DMS79 (cell line): ENCODE results near the gene TMPRSS11F.

Experiments
- DNase-seq: peaks from one replicate; lab custom pipeline; 2025; lab: John Stamatoyannopoulos, UW

TMPRSS11F gene

DNA sequence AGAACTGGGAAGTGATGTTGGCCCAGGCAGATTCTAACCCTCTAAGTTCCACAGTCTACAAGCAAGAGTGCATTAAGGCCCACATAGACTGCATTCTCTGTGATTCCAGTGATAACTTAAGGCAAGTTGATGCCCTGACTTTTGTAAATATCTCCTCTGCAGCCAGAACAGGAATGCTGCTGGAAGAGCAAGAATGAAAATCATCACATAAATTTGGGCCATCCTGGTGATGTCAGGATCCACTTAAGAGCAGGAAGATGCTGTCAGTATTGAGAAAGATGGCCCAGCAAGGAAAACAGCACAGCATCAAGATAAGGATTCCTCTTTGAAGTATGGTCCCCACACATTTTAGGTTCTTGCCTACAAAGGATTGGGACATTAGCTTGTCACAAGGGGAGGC lies 52.4 kb downstream of the TMPRSS11F start:
- DNase-seq: no peak

DNA sequence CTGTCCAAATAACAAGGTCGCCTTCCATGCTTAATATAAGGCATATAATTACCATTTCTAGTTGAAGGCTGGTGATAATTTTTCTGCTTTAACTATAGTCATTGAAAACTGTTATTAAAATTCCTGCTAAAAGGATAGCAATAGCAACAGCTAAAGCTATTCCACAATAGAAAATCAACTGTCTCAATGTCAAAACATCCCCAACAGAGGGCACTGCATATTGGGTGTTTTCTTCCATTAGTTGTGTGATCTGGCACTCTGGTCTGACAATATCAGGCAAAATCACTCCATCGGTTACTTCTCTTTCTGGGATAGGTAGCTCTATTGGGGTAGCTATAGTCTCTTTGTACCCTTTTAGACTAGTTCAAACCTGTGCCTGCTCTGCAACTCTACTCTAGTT lies 53.5 kb downstream of the TMPRSS11F start:
- DNase-seq: no peak

DNA sequence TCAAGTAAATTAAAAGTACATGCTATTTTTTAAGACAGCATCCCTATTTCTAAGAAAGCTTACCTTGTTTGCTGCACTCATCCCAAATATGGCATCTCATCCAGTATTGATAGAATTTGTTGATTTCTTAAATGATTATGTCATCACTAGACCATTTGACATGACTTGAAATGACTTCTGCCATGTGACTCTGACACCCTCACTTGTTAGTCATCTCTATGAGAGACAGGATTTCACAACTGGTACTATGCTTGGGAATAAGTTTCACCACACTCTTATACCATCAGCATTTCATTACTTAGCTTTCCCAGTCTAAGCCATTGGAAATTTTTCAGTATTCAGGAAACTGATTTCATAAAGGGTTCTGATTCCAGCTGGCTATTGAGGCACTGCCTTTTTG lies 55.3 kb downstream of the TMPRSS11F start:
- DNase-seq: no peak

GRCh38 chr4:68070302-68070701 lies 59.4 kb downstream of the TMPRSS11F start:
- no peak for DNase-seq

DNA sequence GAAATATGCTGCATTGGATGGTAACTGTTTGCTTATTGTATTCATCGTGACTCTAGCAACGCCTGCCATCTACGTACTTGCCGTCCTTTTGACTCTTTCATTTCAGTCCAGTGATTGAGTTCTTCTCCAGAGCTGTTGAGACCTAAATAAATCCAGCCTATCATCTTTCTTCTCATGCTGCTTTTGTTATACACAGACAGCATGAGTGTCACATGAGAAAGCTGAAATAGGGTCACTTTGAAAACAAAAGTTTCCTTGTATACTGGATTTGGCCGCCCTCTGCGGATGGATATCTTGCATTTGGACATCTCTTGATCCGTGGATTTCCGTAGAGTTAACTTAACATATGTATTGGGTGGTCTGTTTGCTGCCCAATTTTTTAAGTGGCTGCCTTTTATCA lies 67.2 kb downstream of the TMPRSS11F start:
- no peak for DNase-seq

GRCh38 chr4:68038272-68038671 lies 91.4 kb downstream of the TMPRSS11F start:
- DNase-seq: no peak

- no peak for DNase-seq
Measured at GRCh38 chr4:68021185-68021584, 108.5 kb downstream of the TMPRSS11F start.

- DNase-seq: no peak
Measured at GRCh38 chr4:68011684-68012083, 118.0 kb downstream of the TMPRSS11F start.
